H1 (cell line): ENCODE measurements around the gene CBR4. TPM values are rescaled to one million over a fixed set of nuclear protein-coding genes. Genes with fewer than 3 reads are reported as not detected.

Source experiments
- ATF2 ChIP-seq: IDR thresholded peaks from 2 replicates; pipeline ENCODE4 v1.6.1; 2012; ENCODE audit warnings: low read length, inconsistent platforms
- BCL11A ChIP-seq, 2 experiments: IDR thresholded peaks; one replicate each; pipeline ENCODE4 v1.6.1; 2011; ENCODE audit warnings: low read depth in 2 of 2, low read length in 2 of 2, mild to moderate bottlenecking in 2 of 2
- CBX8 ChIP-seq: fragments of 300-800, 300-1000 bp; sonication (generic); IDR thresholded peaks from 2 replicates; pipeline ENCODE4 v1.7.1; 2016; ENCODE audit warnings: low read depth, low read length, borderline replicate concordance
- CHD7 ChIP-seq: fragments of 300-600 bp; sonication (generic); IDR thresholded peaks from 2 replicates; pipeline ENCODE4 v1.7.1; 2012; ENCODE audit warnings: low read length, moderate library complexity, mild to moderate bottlenecking, inconsistent platforms; ENCODE audit not compliant: insufficient replicate concordance
- HDAC2 ChIP-seq, 2 experiments: fragments of 300-600 bp in 1 of 2; sonication (generic) in 1 of 2; IDR thresholded peaks; 2 replicates each; pipeline ENCODE4 v1.6.1; 2011 to 2012; ENCODE audit warnings: low read depth in 2 of 2, low read length in 2 of 2, mild to moderate bottlenecking in 2 of 2, moderate library complexity in 2 of 2, borderline replicate concordance in 1 of 2, inconsistent platforms in 1 of 2
- KDM1A ChIP-seq: fragments of 200-600, 300-600 bp; sonication (generic); IDR thresholded peaks from 2 replicates; pipeline ENCODE4 v1.7.1; 2016; ENCODE audit warnings: mild to moderate bottlenecking, low read length, borderline replicate concordance
- TAF1 ChIP-seq: IDR thresholded peaks from 2 replicates; pipeline ENCODE4 v1.6.1; 2011; ENCODE audit warnings: mild to moderate bottlenecking, low read depth, low read length
- ZNF274 ChIP-seq: IDR thresholded peaks from 2 replicates; pipeline ENCODE4 v1.7.0; 2012; ENCODE audit warnings: low read length, borderline replicate concordance; ENCODE audit errors: extremely low read depth
- polyA plus RNA-seq, 7 experiments: library from polyadenylated mRNA; depleted of rRNA in 3 of 7; stranded (reverse) in 5 of 7; unstranded in 2 of 7; fragments of >200 nt in 5 of 7; fragments of 200-250 nt in 2 of 7; gene quantifications; 1 replicate in 5 of 7; 2 replicates in 1 of 7; 4 replicates in 1 of 7; pipeline versions ENCODE4 v1.2.1 to v1.2.3, GENCODE V29; 2011 to 2013; ENCODE audit warnings: missing spikeins in 2 of 7, mixed read lengths in 2 of 7
- total RNA-seq: library from RNA; stranded (reverse); fragmentation: NEBNext Ultra II Directional; extraction: Animal tissue kit (Norgen Biotek cat#: 25700); gene quantifications from 2 replicates; pipeline ENCODE4 v1.2.1, GENCODE V29; 2021

CBR4 gene
- total and polyA plus RNA-seq, 2 of the 8 experiments (the other 6 are each of a cell fraction or from before 2014, with no cell fraction given) = 8.6 to 29.5 TPM

- TF ChIP-seq CHD7 (no peak), ZNF274 (no peak), CBX8 (no peak), TAF1 (0 out of 2 replicates have a peak, but pooled peaks have one; percentile 14), HDAC2 (IDR thresholded peaks at IDR 0.05; ENCODE audit: borderline replicate concordance in 1 of 2, low read depth in 2 of 2, low read length in 2 of 2) (no peak), KDM1A (no peak), ATF2 (no peak), BCL11A (IDR thresholded peaks at IDR 0.05; ENCODE audit: low read depth in 2 of 2, low read length in 2 of 2) (no peak)
Observed at GRCh38 chr4:169045862-169046584, 36.0 kb upstream of the CBR4 start (continued).
